Activated naive CD4-positive, alpha-beta T cell treated with anti-CD3 and anti-CD28 coated beads for 36 hours (primary cell): ENCODE measurements around the gene ATP5PD. TPM values are rescaled to one million over a fixed set of nuclear protein-coding genes. Genes with fewer than 3 reads are reported as not detected.
A peak's percentile ranks its signal among the peaks of the same experiment; 100 is the strongest.
"Not testable (repeated sequence)": the region's sequence is repeated elsewhere in the genome, so short reads cannot be mapped to it uniquely, and the experiment has no call there.

Experiments
- CTCF ChIA-PET: fragments of 350-600 bp; sonication (Branson Sonifier 250); formaldehyde crosslinking; loops from one replicate; lab custom pipeline; 2021; ENCODE audit warnings: antibody characterized with exemption; lab: Charles Lee
- DNase-seq: peaks from one replicate; pipeline ENCODE4 v3.0.0-alpha.2; 2020
- H3K27ac Mint-ChIP-seq: one replicate; pipeline ENCODE4 v1.8.0; 2021; ENCODE audit warnings: mild to moderate bottlenecking, mixed read lengths
- H3K27me3 Mint-ChIP-seq: one replicate; pipeline ENCODE4 v1.8.0; 2021; ENCODE audit warnings: low read depth, mixed read lengths
- H3K36me3 Mint-ChIP-seq: one replicate; pipeline ENCODE4 v1.8.0; 2021; ENCODE audit warnings: low read depth, mixed read lengths
- H3K4me1 Mint-ChIP-seq: one replicate; pipeline ENCODE4 v1.8.0; 2021; ENCODE audit warnings: low read depth, mixed read lengths
- H3K4me3 Mint-ChIP-seq: one replicate; pipeline ENCODE4 v1.8.0; 2021; ENCODE audit warnings: mild to moderate bottlenecking, moderate library complexity, mixed read lengths
- H3K9me3 Mint-ChIP-seq: one replicate; pipeline ENCODE4 v1.8.0; 2021; ENCODE audit warnings: mixed read lengths
- intact Hi-C: fragments of 100-400 bp; cut with micrococcal nuclease; formaldehyde crosslinking; loops from one replicate; pipeline ENCODE4 v1.15.1; 2023
- total RNA-seq, 2 experiments: library from RNA; stranded (reverse); gene quantifications; one replicate each; pipeline ENCODE4 v1.2.3, GENCODE V29; 2021

ATP5PD gene
- total RNA-seq, 2 experiments from 2014 or later = 227 to 249 TPM

GRCh38 chr17:75030161-75030560 is 16.6 kb downstream of the ATP5PD start:
- peaks cover 33% of the 10 kb centered on the region for H3K4me1 Mint-ChIP-seq
- DNase-seq = no peak
- peaks cover 3% of the 10 kb centered on the region for H3K27me3 Mint-ChIP-seq
- H3K36me3 Mint-ChIP-seq = peaks cover 8% of the 10 kb centered on the region
- H3K9me3 Mint-ChIP-seq = no peaks in the 10 kb centered on the region
- H3K4me3 Mint-ChIP-seq = no peak overlapping the region
- CTCF ChIA-PET = interaction anchor here (0.6 to 2.7 kb wide), 2 partner anchors 69 to 82 kb away, joined by 3 to 22 read pairs; no protein-coding TSS in a partner anchor
- no peak overlapping the region for H3K27ac Mint-ChIP-seq
- intact Hi-C loops = loop anchor here (5.0 to 10.0 kb wide), 2 partner anchors 82 to 1235 kb away; partner anchors contain the start of gene UBALD2

GRCh38 chr17:75026650-75027049 is 20.1 kb downstream of the ATP5PD start:
- Mint-ChIP-seq H3K36me3 (peaks cover 17% of the 10 kb centered on the region), H3K4me1 (peaks cover 18% of the 10 kb centered on the region)
- H3K4me3 Mint-ChIP-seq, H3K9me3 Mint-ChIP-seq, DNase-seq, H3K27me3 Mint-ChIP-seq, H3K27ac Mint-ChIP-seq, intact Hi-C loops, CTCF ChIA-PET: not testable (repeated sequence)

GRCh38 chr17:75025398-75025734 is 21.4 kb downstream of the ATP5PD start:
- H3K27ac Mint-ChIP-seq, intact Hi-C loops, H3K27me3 Mint-ChIP-seq, DNase-seq, H3K9me3 Mint-ChIP-seq: not testable (repeated sequence)
- Mint-ChIP-seq H3K4me1 (peaks cover 14% of the 10 kb centered on the region), H3K4me3 (peak overlapping the region; percentile 44), H3K36me3 (peaks cover 29% of the 10 kb centered on the region)
- CTCF ChIA-PET = interaction anchor here (1.3 to 5.1 kb wide), 4 partner anchors 13 to 89 kb away, joined by 4 to 21 read pairs (median 6); partner anchors contain the start of gene MRPL58

GRCh38 chr17:75024686-75025397 is 21.9 kb downstream of the ATP5PD start:
- intact Hi-C loops = no loop called here
- CTCF ChIA-PET = interaction anchor here (0.9 to 5.1 kb wide), 5 partner anchors 13 to 89 kb away, joined by 3 to 21 read pairs (median 5); partner anchors contain the start of gene MRPL58
- Mint-ChIP-seq H3K4me1 (peaks cover 14% of the 10 kb centered on the region), H3K9me3 (no peaks in the 10 kb centered on the region), H3K4me3 (peak overlapping the region; percentile 44), H3K36me3 (peaks cover 29% of the 10 kb centered on the region), H3K27me3 (no peaks in the 10 kb centered on the region), H3K27ac (no peak overlapping the region)
- peak; percentile 57 for DNase-seq

GRCh38 chr17:75020331-75021110 is 26.2 kb downstream of the ATP5PD start:
- no peaks in the 10 kb centered on the region for H3K9me3 Mint-ChIP-seq
- intact Hi-C loops = no loop called here

GRCh38 chr17:75019710-75020109 is 27.1 kb downstream of the ATP5PD start:
- peaks cover 10% of the 10 kb centered on the region for H3K4me1 Mint-ChIP-seq
- H3K27me3 Mint-ChIP-seq = no peaks in the 10 kb centered on the region
- H3K36me3 Mint-ChIP-seq = peaks cover 42% of the 10 kb centered on the region
- CTCF ChIA-PET = interaction anchor here (0.8 kb wide), 1 partner anchor 40 kb away, joined by 7 read pairs; no protein-coding TSS in a partner anchor
- no peak for DNase-seq
- no peaks in the 10 kb centered on the region for H3K9me3 Mint-ChIP-seq
- intact Hi-C loops = no loop called here
- no peak overlapping the region for H3K4me3 Mint-ChIP-seq
- no peak overlapping the region for H3K27ac Mint-ChIP-seq

More at GRCh38 chr17:75020331-75021110, 26.2 kb downstream of the ATP5PD start:
- DNase-seq = no peak
- H3K27me3 Mint-ChIP-seq = no peaks in the 10 kb centered on the region
- CTCF ChIA-PET = interaction anchor here (0.5 to 5.1 kb wide), 3 partner anchors 8 to 396 kb away, joined by 3 to 21 read pairs (median 6); partner anchors contain the start of gene MRPL58
- peaks cover 13% of the 10 kb centered on the region for H3K4me1 Mint-ChIP-seq
- H3K36me3 Mint-ChIP-seq = peaks cover 43% of the 10 kb centered on the region
- no peak overlapping the region for H3K27ac Mint-ChIP-seq
- H3K4me3 Mint-ChIP-seq = no peak overlapping the region

GRCh38 chr17:75019146-75019545 is 27.6 kb downstream of the ATP5PD start:
- no peak for DNase-seq
- CTCF ChIA-PET = interaction anchor here (0.6 to 0.8 kb wide), 2 partner anchors 8 to 41 kb away, joined by 6 to 7 read pairs; no protein-coding TSS in a partner anchor
- Mint-ChIP-seq H3K36me3 (peaks cover 44% of the 10 kb centered on the region), H3K4me3 (no peak overlapping the region), H3K9me3 (no peaks in the 10 kb centered on the region), H3K27ac (no peak overlapping the region), H3K27me3 (no peaks in the 10 kb centered on the region), H3K4me1 (peaks cover 11% of the 10 kb centered on the region)
- intact Hi-C loops = no loop called here

- intact Hi-C loops = loop anchor here (2.0 kb wide), 2 partner anchors 34 to 52 kb away; partner anchors contain the start of genes ATP5PD and KCTD2
- Mint-ChIP-seq H3K36me3 (peaks cover 16% of the 10 kb centered on the region), H3K4me1 (peaks cover 35% of the 10 kb centered on the region), H3K27me3 (no peaks in the 10 kb centered on the region), H3K27ac (peak overlapping the region; percentile 81), H3K4me3 (peak overlapping the region; percentile 91), H3K9me3 (no peaks in the 10 kb centered on the region)
- CTCF ChIA-PET = interaction anchor here (0.9 to 4.3 kb wide), 15 partner anchors 10 to 399 kb away, joined by 3 to 56 read pairs (median 5); partner anchors contain the start of gene CDR2L
- DNase-seq = no peak
Measured at GRCh38 chr17:75013092-75013559, 33.6 kb downstream of the ATP5PD start.

GRCh38 chr17:75012346-75013091 is 34.2 kb downstream of the ATP5PD start, which contains the start of gene MRPL58:
MRPL58 (plus strand) TSS chr17:75012670; CDS start chr17:75012687, 17 bp downstream.
- Mint-ChIP-seq H3K4me1 (peaks cover 35% of the 10 kb centered on the region), H3K36me3 (peaks cover 15% of the 10 kb centered on the region), H3K27me3 (no peaks in the 10 kb centered on the region), H3K4me3 (peak within 1 kb of the TSS; percentile 91), H3K27ac (peak within 1 kb of the TSS; percentile 81), H3K9me3 (no peaks in the 10 kb centered on the region)
- CTCF ChIA-PET = interaction anchor here (0.9 to 4.3 kb wide), 20 partner anchors 11 to 400 kb away, joined by 3 to 56 read pairs (median 5); partner anchors contain the start of genes CDR2L, OTOP2 and USH1G
- intact Hi-C loops = loop anchor here (1.0 to 2.0 kb wide), 3 partner anchors 22 to 52 kb away; partner anchors contain the start of genes ATP5PD and KCTD2
- DNase-seq = peak; percentile 86

- no peak for DNase-seq
- intact Hi-C loops = loop anchor here (1.0 to 2.0 kb wide), 3 partner anchors 22 to 51 kb away; partner anchors contain the start of genes ATP5PD and KCTD2
- Mint-ChIP-seq H3K27ac (peak overlapping the region; percentile 81), H3K27me3 (no peaks in the 10 kb centered on the region), H3K9me3 (no peaks in the 10 kb centered on the region), H3K36me3 (peaks cover 15% of the 10 kb centered on the region), H3K4me3 (peak overlapping the region; percentile 91), H3K4me1 (peaks cover 35% of the 10 kb centered on the region)
- CTCF ChIA-PET = interaction anchor here (0.6 to 4.3 kb wide), 16 partner anchors 11 to 261 kb away, joined by 3 to 56 read pairs (median 6); partner anchors contain the start of genes CDR2L, OTOP2 and USH1G
Measured at GRCh38 chr17:75012096-75012345, 34.7 kb downstream of the ATP5PD start.
